ENCODE results near the gene SOX15. TPM values are rescaled to one million over a fixed set of nuclear protein-coding genes. Genes with fewer than 3 reads are reported as not detected.

SOX15 gene
- total and polyA plus RNA-seq, 2 of the 13 experiments (the other 11 are each of a cell fraction or from before 2014, with no cell fraction given) = 0.07 to 0.18 TPM

GRCh38 chr17:7572588-7573323 is 17.1 kb downstream of the SOX15 start (continued):
- 0 out of 2 replicates have a peak, but pooled peaks have one; percentile 19 for TF ChIP-seq PITX1 (CRISPR knock-in tag; IDR thresholded peaks at IDR 0.05)
- TF ChIP-seq SYNCRIP (IDR thresholded peaks at IDR 0.05; ENCODE audit: insufficient read depth, low read depth, low read length) = no peak
- TF ChIP-seq NFKB2 (CRISPR knock-in tag; IDR thresholded peaks at IDR 0.05; ENCODE audit: borderline replicate concordance) = peak; percentile 15; the same call in 1 of the 2 replicates
- TF ChIP-seq ZNF431 (CRISPR knock-in tag; IDR thresholded peaks at IDR 0.05; ENCODE audit: borderline replicate concordance, low read depth) = no peak
- 0 out of 2 replicates have a peak, but pooled peaks have one; percentile 31 for TF ChIP-seq ZNF609 (CRISPR knock-in tag; IDR thresholded peaks at IDR 0.05; ENCODE audit: borderline replicate concordance)
- TF ChIP-seq ZNF564 (CRISPR knock-in tag; IDR thresholded peaks at IDR 0.05) = no peak; the same call in 1 of the 2 replicates
- TF ChIP-seq ZNF687 (CRISPR knock-in tag; IDR thresholded peaks at IDR 0.05) = peak; percentile 56
- no peak for TF ChIP-seq PLRG1 (conservative IDR thresholded peaks at IDR 0.05)
- TF ChIP-seq GATA4 (IDR thresholded peaks at IDR 0.05; ENCODE audit: borderline replicate concordance, low read depth) = peak; percentile 83
- TF ChIP-seq ZNF343 (CRISPR knock-in tag; IDR thresholded peaks at IDR 0.05) = no peak; the same call in 1 of the 2 replicates

All from HepG2 (cell line).